Ovary (tissue), 10 donors: ENCODE results near the gene PCDH1. TPM values are rescaled to one million over a fixed set of nuclear protein-coding genes. Genes with fewer than 3 reads are reported as not detected.
A peak's percentile ranks its signal among the peaks of the same experiment; 100 is the strongest.
"Not testable (repeated sequence)": the region's sequence is repeated elsewhere in the genome, so short reads cannot be mapped to it uniquely, and the experiment has no call there.

Source experiments
- DNase-seq, 5 donors: peaks; one replicate each; pipeline ENCODE4 v3.0.0-alpha.2; 2019 to 2020
- H3K27ac ChIP-seq, 2 donors: fragments of 200-600 bp; one replicate each; pipeline versions ENCODE4 v1.5.1 to v1.8.0; 2019 to 2022
- H3K27me3 ChIP-seq: fragments of 200-600 bp; one replicate; pipeline ENCODE4 v1.8.0; 2022
- H3K36me3 ChIP-seq: fragments of 200-600 bp; sonication (generic); one replicate; pipeline ENCODE4 v1.5.1; 2019
- H3K4me1 ChIP-seq: one replicate; pipeline ENCODE4 v1.8.1; 2013; ENCODE audit warnings: mild to moderate bottlenecking, moderate library complexity; ENCODE audit not compliant: insufficient read depth
- H3K4me3 ChIP-seq: fragments of 200-600 bp; sonication (generic); one replicate; pipeline ENCODE4 v1.5.1; 2017
- H3K9me3 ChIP-seq, 2 donors: fragments of 200-600 bp in 1 of 2; sonication (generic) in 1 of 2; one replicate each; pipeline versions ENCODE4 v1.5.1 to v1.8.1; 2013 to 2019; ENCODE audit warnings: mild to moderate bottlenecking in 1 of 2, moderate library complexity in 1 of 2
- CTCF ChIP-seq, 3 donors: fragments of 450-650 bp in 2 of 3; fragments of 200-600 bp in 1 of 3; IDR thresholded peaks; one replicate each; pipeline versions ENCODE4 v1.5.1 to v1.8.0; 2016 to 2022; ENCODE audit warnings: antibody characterized with exemption in 3 of 3, mild to moderate bottlenecking in 1 of 3
- EP300 ChIP-seq: sonication (generic); formaldehyde crosslinking; IDR thresholded peaks from one replicate; pipeline ENCODE4 v1.6.1; 2017; ENCODE audit warnings: antibody characterized with exemption
- POLR2A ChIP-seq: fragments of 450-650 bp; IDR thresholded peaks from one replicate; pipeline ENCODE4 v1.6.1; 2017; ENCODE audit warnings: antibody characterized with exemption, mild to moderate bottlenecking, moderate library complexity
- WGBS, 3 donors: extraction: QIAGEN DNeasy Blood & Tissue Kit in 1 of 3; methylation state at CpG; one replicate each; pipeline versions ENCODE4 v1.1.5 to v1.1.7; 2013 to 2017; 5-methylcytosine and 5-hydroxymethylcytosine counted together
- intact Hi-C, 4 donors: fragments of 100-400 bp; cut with DNase I; formaldehyde crosslinking; loops; one replicate each; pipeline versions ENCODE4 v1.11.0 to v1.15.1; 2022 to 2023
- long read RNA-seq, 3 donors: library from polyadenylated mRNA in 2 of 3; unstranded in 2 of 3; transcript quantifications; one replicate each; pipeline ENCODE4 v2.0.0 and lab custom pipeline, GENCODE V29; 2021 to 2026
- polyA plus RNA-seq, 2 donors: library from polyadenylated mRNA; stranded (reverse); fragments of 200-250 nt in 1 of 2; fragments of 350-450 nt in 1 of 2; fragmentation: Illumina TruSeq in 1 of 2; extraction: RNeasy Lipid Tissue Mini Kit (QIAGEN cat#74804) in 1 of 2; gene quantifications; one replicate each; pipeline ENCODE4 v1.2.3, GENCODE V29; 2013 to 2014
- total RNA-seq, 7 donors: library from RNA; depleted of rRNA in 2 of 7; stranded (reverse); fragments of >200 nt in 2 of 7; fragmentation: NEBNext Ultra II Directional in 3 of 7; extraction: Animal tissue kit (Norgen Biotek cat#: 25700) in 3 of 7; gene quantifications; one replicate each; pipeline versions ENCODE4 v1.1.0 to v1.2.4, GENCODE V29; 2016 to 2023
- donor health status: DM: no; HTN: no; CAD: no; lungs with moderate emphysema.
- donor health status: DM: no; HTN: no; CAD: no.
- donor health status: Bipolar disorder and iron deficiency.
- donor health status: DM: yes; HTN: yes; CAD: no.
- donor health status: DM: no; HTN: no; CAD: no.
- donor health status: DM: yes; HTN: yes; CAD: no.

Gene PCDH1
- total RNA-seq, result 10 to 100 TPM in 2 of 7 donors, 1 to 10 TPM in 5; 3.2 to 13.8 (median 8.8) TPM
- 1 to 10 TPM; 4.1 to 7.0 TPM for polyA plus RNA-seq
- long read RNA-seq, donor 1, partial matches to known transcripts, result 1 of 1 reads
- long read RNA-seq, donor 1, other reads (novel, unspliced or antisense), result 0 of 1 reads
- long read RNA-seq, donor 2, full-length matches to known transcripts, result 3 of 3 reads
- long read RNA-seq, donor 2, partial matches to known transcripts, result 0 of 3 reads
- long read RNA-seq, donor 2, other reads (novel, unspliced or antisense), result 0 of 3 reads
- long read RNA-seq, donor 3, transcript PCDH1-203 (3 exons, 3,827 nt), result major isoform, 5 of 12 reads
- long read RNA-seq, donor 3, partial matches to known transcripts, result 2 of 12 reads
- long read RNA-seq, donor 3, other reads (novel, unspliced or antisense), result 5 of 12 reads

DNA sequence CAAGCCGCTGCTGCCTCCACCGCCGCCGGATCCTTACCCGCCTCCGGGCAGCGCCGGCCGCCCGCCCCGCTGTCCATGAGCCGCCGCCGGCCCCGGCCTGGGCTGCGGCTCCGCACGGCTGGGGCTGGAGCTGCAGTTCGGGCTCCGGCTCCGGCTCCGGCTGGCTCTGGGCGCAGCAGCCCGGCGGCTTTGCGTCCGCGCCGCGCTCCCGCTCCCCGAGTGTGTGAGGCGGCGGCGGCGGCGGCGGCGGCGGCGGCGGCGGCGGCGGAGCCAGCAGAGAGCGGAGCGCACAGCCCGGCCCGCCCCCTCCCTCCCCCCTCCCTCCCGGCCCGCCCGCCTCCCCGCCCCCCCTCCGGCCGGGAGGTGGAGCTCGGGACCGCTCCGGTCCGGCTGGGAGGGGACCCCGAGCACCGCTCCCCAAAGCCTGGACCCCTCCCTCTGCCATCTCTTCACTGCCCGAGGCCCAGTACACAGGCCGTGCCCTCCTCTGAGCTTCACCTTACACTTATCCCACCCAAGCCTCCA is at the start of gene PCDH1:
PCDH1 (minus strand) TSS at position 225 of the 525 bp plus-strand sequence; CDS start at position 77, 148 bp downstream.
- H3K4me3 ChIP-seq, result peak within 1 kb of the TSS; percentile 43
- peak in 2 of 5 donors; percentile 46 to 59 for DNase-seq
- WGBS, 3 donors, result 0 to 1% (median 0%) methylated on average over 39 to 53 of the region's 63 CpGs
- no peaks in the 10 kb centered on the region for H3K36me3 ChIP-seq
- H3K4me1 ChIP-seq, result peaks cover 12% of the 10 kb centered on the region
- H3K9me3 ChIP-seq, result no peaks in the 10 kb centered on the region
- peaks cover 2% of the 10 kb centered on the region for H3K27me3 ChIP-seq
- TF ChIP-seq POLR2A (no peak), EP300 (no peak), CTCF (IDR thresholded peaks at IDR 0.05) (no peak)
- intact Hi-C loops, result loop anchor here in 3 of 4 donors (2.0 to 5.0 kb wide), 3 partner anchors 56 to 185 kb away; no protein-coding TSS in a partner anchor
- no peak within 1 kb of the TSS for H3K27ac ChIP-seq

GRCh38 chr5:141926434-141926833 is 48.2 kb upstream of the PCDH1 start:
- Histone ChIP-seq H3K36me3 (no peaks in the 10 kb centered on the region), H3K9me3 (no peaks in the 10 kb centered on the region), H3K4me3 (no peak overlapping the region), H3K27ac (no peak overlapping the region), H3K27me3 (no peaks in the 10 kb centered on the region), H3K4me1 (peaks cover 7% of the 10 kb centered on the region)
- intact Hi-C loops, result no loop called here
- TF ChIP-seq CTCF (IDR thresholded peaks at IDR 0.05) (no peak), POLR2A (no peak), EP300 (no peak)
- no peak for DNase-seq
- 77 to 85% (median 85%) methylated on average over 2 of the region's 2 CpGs for WGBS, 3 donors

DNA sequence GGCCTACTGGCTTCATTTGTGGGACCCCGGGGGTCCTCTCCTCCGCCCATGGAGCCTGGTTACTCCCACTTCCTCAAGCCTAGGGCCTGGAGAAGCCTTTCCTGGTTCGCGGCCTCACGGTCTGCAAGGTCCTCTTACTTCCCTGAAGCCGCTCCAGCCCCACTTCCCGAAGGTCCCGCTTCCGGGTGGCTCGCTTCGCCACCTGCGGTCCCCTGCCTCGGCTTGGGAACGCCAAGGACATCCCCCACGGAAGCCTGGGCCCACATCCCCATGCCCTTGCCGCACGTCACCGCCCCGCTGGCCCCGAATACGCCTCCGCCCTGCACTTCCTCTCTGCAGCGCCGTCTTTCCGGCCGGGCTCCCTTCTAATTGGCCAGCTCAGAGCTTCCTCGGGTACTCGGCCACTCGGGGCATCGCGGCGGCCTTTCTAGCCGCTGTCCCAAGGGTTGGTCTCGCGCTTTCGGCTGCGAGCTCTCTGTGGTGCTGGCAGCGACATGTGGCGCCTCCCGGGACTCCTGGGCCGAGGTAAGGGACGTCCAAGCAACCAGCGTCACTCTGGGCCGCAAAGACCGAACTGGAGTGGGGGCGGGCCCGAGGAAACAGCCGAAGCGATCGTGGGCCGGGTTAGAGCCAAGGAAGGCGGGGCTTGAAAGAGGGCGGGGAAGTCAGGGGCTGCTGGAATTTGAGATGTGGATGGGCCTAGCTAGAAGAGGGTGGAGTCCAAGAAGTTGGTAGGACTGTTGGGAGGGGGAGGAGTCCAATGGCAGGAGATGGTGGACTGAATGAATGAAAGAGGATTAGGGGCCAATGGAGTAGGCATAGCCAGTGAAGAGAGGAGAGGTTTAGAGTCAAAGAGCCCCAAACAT is 45.5 kb upstream of the PCDH1 start, which contains the start of gene DELE1:
DELE1 (plus strand) TSS at position 424 of the 866 bp plus-strand sequence; CDS start at position 495, 71 bp downstream.
- TF ChIP-seq EP300, result no peak
- no peak for TF ChIP-seq CTCF (IDR thresholded peaks at IDR 0.05)
- peak; percentile 87 for TF ChIP-seq POLR2A
- intact Hi-C loops, result no loop called here
- peak; percentile 92 to 95 (median 94) for DNase-seq
- Histone ChIP-seq H3K27me3 (no peaks in the 10 kb centered on the region), H3K4me3 (peak within 1 kb of the TSS; percentile 60), H3K9me3 (no peaks in the 10 kb centered on the region), H3K27ac (peak within 1 kb of the TSS; percentile 92 to 95), H3K4me1 (peaks cover 7% of the 10 kb centered on the region), H3K36me3 (no peaks in the 10 kb centered on the region)
- 0% methylated on average over 52 to 53 of the region's 53 CpGs for WGBS, 3 donors

GRCh38 chr5:141922827-141923447 is 44.7 kb upstream of the PCDH1 start:
- H3K9me3 ChIP-seq, intact Hi-C loops, H3K4me1 ChIP-seq, H3K36me3 ChIP-seq, H3K27me3 ChIP-seq, DNase-seq: not testable (repeated sequence)
- peak overlapping the region; percentile 60 for H3K4me3 ChIP-seq
- peak overlapping the region; percentile 92 to 95 for H3K27ac ChIP-seq
- 48 to 56% (median 49%) methylated on average over 28 of the region's 28 CpGs for WGBS, 3 donors
